Central memory CD8-positive, alpha-beta T cell (primary cell): ENCODE results near the gene CAPN14.

ENCODE experiments used
- ATAC-seq: fragments of 150-1000 bp; cut with Tn5 transposase; replicated peaks from 2 replicates; pipeline ENCODE4 v1.10.0; 2022; ENCODE audit warnings: mild to moderate bottlenecking, moderate FRiP score, moderate number of reproducible peaks; ENCODE audit not compliant: poor library complexity, severe bottlenecking; ENCODE audit errors: extremely low read depth
- DNase-seq, 2 donors: peaks; one replicate each; pipeline ENCODE4 v3.0.0; 2021; ENCODE audit warnings: low spot score in 2 of 2
- H3K27ac Mint-ChIP-seq: one replicate; pipeline ENCODE4 v1.8.0; 2022; ENCODE audit warnings: low read depth, mild to moderate bottlenecking, moderate library complexity, mixed read lengths
- H3K27me3 Mint-ChIP-seq: one replicate; pipeline ENCODE4 v1.8.0; 2022; ENCODE audit warnings: mixed read lengths
- H3K36me3 Mint-ChIP-seq: one replicate; pipeline ENCODE4 v1.8.0; 2022; ENCODE audit warnings: mild to moderate bottlenecking, moderate library complexity, mixed read lengths; ENCODE audit not compliant: insufficient read depth
- H3K4me1 Mint-ChIP-seq: one replicate; pipeline ENCODE4 v1.8.0; 2022; ENCODE audit warnings: mixed read lengths
- H3K4me3 Mint-ChIP-seq: one replicate; pipeline ENCODE4 v1.8.0; 2022; ENCODE audit warnings: mild to moderate bottlenecking, moderate library complexity, mixed read lengths
- H3K9me3 Mint-ChIP-seq: one replicate; pipeline ENCODE4 v1.8.0; 2022; ENCODE audit warnings: mixed read lengths

The CAPN14 gene

DNA sequence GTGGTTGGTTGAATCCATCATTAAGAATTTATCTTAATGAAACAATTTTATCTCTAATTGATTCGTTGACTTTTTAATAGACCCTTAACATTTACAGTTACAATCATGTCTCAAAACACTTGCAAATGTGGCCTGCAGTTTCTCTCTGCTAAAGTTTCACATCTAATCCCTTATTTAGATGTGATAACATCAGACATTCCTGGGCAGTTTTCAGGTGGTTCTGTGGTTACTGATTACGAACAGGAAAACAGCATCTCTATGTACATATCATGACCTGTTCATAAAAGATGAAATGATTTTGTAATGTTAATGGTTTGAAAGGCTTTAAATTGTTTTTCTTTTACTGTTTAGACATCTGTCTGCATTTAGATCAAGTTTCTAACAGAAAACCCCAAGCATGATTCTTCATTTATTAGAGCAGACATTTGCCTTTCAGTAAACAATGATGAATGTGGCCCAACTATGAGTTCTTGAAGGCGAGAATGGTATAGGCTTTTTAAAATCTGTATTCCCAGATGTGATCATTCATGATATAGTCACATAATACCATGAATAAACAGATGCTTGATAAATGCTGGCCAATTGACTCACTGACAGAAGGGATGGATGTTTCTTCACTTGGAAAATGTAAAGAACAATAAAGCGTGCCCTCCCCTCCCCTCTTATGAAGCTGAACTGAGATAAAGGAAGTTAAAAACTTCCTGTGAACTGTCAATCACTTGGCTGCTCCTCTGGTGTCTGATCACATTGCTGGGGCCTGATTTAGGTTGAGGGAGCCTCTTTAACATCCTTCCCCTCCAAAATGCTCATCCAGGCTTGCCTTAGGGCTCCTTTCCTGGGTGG is 3.5 kb downstream of the CAPN14 start:
- Mint-ChIP-seq H3K4me3 (no peak overlapping the region), H3K9me3 (no peaks in the 10 kb centered on the region), H3K27me3 (peaks cover 3% of the 10 kb centered on the region), H3K4me1 (no peaks in the 10 kb centered on the region), H3K36me3 (no peaks in the 10 kb centered on the region), H3K27ac (no peak overlapping the region)
- DNase-seq (no peak), ATAC-seq (no peak)

- Mint-ChIP-seq H3K4me3 (no peak overlapping the region), H3K4me1 (no peaks in the 10 kb centered on the region), H3K9me3 (no peaks in the 10 kb centered on the region), H3K27ac (no peak overlapping the region), H3K36me3 (no peaks in the 10 kb centered on the region), H3K27me3 (no peaks in the 10 kb centered on the region)
- DNase-seq (no peak), ATAC-seq (no peak)
Measured at GRCh38 chr2:31212659-31213600, 4.4 kb downstream of the CAPN14 start.

DNA sequence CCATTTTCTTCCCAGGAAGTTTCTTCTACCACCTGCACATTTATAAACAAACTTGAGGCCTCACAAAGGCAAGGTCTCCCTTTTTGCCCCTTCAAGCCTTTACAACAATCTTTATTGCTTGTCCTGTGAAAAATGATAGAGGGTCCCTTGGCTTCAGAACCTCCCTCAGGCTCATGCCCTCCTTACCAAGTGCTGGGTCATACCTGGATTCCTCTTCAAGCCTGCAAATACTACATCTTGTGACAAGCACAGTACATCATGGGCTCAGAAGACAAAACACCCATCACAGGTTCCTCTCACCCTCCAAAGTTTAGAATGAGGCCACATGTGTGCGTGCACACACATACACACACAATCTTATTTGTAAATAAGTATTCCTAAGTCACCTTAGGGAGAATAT is 9.1 kb downstream of the CAPN14 start:
- no peaks in the 10 kb centered on the region for H3K9me3 Mint-ChIP-seq
- H3K27ac Mint-ChIP-seq, result no peak overlapping the region

GRCh38 chr2:31207790-31208189 is 9.5 kb downstream of the CAPN14 start:
- Mint-ChIP-seq H3K27ac (no peak overlapping the region), H3K4me1 (no peaks in the 10 kb centered on the region), H3K36me3 (peaks cover 2% of the 10 kb centered on the region), H3K27me3 (no peaks in the 10 kb centered on the region), H3K9me3 (no peaks in the 10 kb centered on the region), H3K4me3 (no peak overlapping the region)
- no peak for DNase-seq
- no peak for ATAC-seq

More for the DNA sequence above, 9.1 kb downstream of the CAPN14 start:
- no peak for ATAC-seq
- H3K36me3 Mint-ChIP-seq, result peaks cover under 1% of the 10 kb centered on the region
- no peak overlapping the region for H3K4me3 Mint-ChIP-seq
- no peaks in the 10 kb centered on the region for H3K27me3 Mint-ChIP-seq
- H3K4me1 Mint-ChIP-seq, result no peaks in the 10 kb centered on the region
- no peak for DNase-seq

DNA sequence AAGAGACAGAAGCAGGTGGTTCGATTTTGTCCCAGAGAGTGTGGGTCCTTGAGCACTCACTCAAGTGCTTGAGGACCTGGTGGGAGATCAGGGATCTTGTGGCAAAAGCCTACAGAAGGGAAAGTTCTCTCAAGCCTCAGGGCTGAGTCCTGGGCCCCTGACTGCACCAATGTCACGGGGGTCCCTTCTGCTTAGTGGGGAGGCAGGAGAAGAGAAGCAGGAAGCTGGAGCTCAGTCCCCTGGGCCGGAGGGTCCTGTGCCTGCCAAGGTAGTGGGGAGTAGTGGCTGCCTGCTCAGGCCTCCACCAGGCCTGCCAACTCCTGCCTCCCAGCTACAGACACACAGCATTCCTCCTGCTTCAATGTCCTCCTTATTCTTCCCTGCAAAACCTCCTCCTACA is 11.7 kb downstream of the CAPN14 start:
- H3K36me3 Mint-ChIP-seq, result peaks cover 2% of the 10 kb centered on the region
- H3K4me1 Mint-ChIP-seq, result no peaks in the 10 kb centered on the region
- no peak overlapping the region for H3K27ac Mint-ChIP-seq
- DNase-seq (no peak), ATAC-seq (no peak)
- no peak overlapping the region for H3K4me3 Mint-ChIP-seq
- H3K9me3 Mint-ChIP-seq, result no peaks in the 10 kb centered on the region
- H3K27me3 Mint-ChIP-seq, result no peaks in the 10 kb centered on the region

GRCh38 chr2:31205186-31205585 is 12.1 kb downstream of the CAPN14 start:
- no peak overlapping the region for H3K27ac Mint-ChIP-seq
- H3K9me3 Mint-ChIP-seq, result no peaks in the 10 kb centered on the region
- H3K27me3 Mint-ChIP-seq, result no peaks in the 10 kb centered on the region
- DNase-seq, result no peak
- H3K4me1 Mint-ChIP-seq, result no peaks in the 10 kb centered on the region
- no peak overlapping the region for H3K4me3 Mint-ChIP-seq
- H3K36me3 Mint-ChIP-seq, result peaks cover 2% of the 10 kb centered on the region
- no peak for ATAC-seq

DNA sequence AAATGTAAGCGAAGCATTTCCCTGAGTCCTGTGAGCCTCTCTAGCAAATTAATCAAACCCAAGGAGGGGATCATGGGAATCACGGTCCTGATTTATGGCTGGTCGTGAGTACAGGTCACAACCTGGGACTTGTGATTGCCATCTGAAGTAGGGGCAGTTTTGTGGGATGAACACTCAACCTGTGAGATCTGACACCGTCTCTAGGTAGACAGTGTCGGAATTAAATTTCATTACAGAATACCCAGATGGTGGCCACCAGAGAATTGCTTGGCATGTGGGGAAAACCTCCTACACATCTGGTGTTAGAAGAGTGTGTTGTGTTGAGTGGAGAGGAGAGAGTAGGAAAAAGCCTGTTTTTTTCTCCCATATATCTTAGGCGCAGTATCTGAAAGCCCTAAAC is 12.5 kb downstream of the CAPN14 start:
- no peak for DNase-seq
- ATAC-seq, result no peak
- H3K9me3 Mint-ChIP-seq, result no peaks in the 10 kb centered on the region
- no peak overlapping the region for H3K27ac Mint-ChIP-seq
- H3K27me3 Mint-ChIP-seq, result no peaks in the 10 kb centered on the region
- H3K36me3 Mint-ChIP-seq, result peaks cover 2% of the 10 kb centered on the region
- H3K4me3 Mint-ChIP-seq, result no peak overlapping the region
- H3K4me1 Mint-ChIP-seq, result no peaks in the 10 kb centered on the region

DNA sequence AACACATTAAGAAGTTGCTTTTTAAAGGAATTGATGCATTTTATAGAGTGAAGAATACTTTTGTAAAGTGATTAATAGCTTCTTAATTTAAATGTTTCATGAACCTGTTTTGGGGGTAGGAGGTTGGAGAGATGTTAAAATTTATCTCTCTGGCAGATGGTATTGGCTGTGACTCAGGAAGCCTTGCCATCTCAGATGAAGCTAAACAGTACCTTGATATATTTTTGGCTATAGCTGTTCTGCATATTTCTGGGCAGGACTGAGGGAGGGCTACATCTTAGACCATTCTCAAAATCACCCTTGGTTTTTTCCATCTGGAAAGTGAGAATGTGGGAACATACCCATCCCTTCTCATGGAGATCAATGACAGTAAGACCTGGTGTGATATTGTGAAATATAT is 13.4 kb downstream of the CAPN14 start:
- Mint-ChIP-seq H3K4me3 (no peak overlapping the region), H3K36me3 (peaks cover 2% of the 10 kb centered on the region), H3K27me3 (no peaks in the 10 kb centered on the region), H3K27ac (no peak overlapping the region), H3K9me3 (peaks cover 2% of the 10 kb centered on the region), H3K4me1 (no peaks in the 10 kb centered on the region)
- no peak for ATAC-seq
- no peak for DNase-seq

DNA sequence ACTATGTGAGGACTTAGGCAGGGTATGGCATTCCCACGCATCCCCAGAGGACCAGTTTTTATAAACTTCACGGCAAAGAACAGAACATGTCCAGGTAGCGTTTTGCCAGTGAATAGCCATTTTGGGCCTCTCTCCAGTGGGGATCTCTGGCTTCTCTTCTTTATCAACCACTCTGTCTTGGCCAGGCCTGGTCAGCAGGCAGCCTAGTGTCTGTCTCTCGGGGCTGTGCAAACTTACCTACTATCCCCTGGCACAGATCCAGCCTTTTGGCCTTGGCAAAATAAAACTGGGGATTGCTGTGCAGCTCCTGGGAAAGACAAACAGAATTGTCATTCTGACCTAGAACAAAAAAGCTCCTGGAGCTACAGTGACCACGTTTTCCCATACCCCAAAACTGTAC is 14.5 kb downstream of the CAPN14 start:
- Mint-ChIP-seq H3K9me3 (peaks cover 4% of the 10 kb centered on the region), H3K36me3 (peaks cover 2% of the 10 kb centered on the region)

GRCh38 chr2:31202041-31202440 is 15.3 kb downstream of the CAPN14 start:
- DNase-seq, result no peak
- no peaks in the 10 kb centered on the region for H3K4me1 Mint-ChIP-seq
- H3K9me3 Mint-ChIP-seq, result peaks cover 4% of the 10 kb centered on the region
- H3K4me3 Mint-ChIP-seq, result no peak overlapping the region
- no peaks in the 10 kb centered on the region for H3K27me3 Mint-ChIP-seq
- ATAC-seq, result no peak
- no peak overlapping the region for H3K27ac Mint-ChIP-seq
- peaks cover 2% of the 10 kb centered on the region for H3K36me3 Mint-ChIP-seq

More for the DNA sequence above, 14.5 kb downstream of the CAPN14 start:
- no peak for ATAC-seq
- no peaks in the 10 kb centered on the region for H3K27me3 Mint-ChIP-seq
- no peak for DNase-seq
- no peak overlapping the region for H3K4me3 Mint-ChIP-seq
- H3K4me1 Mint-ChIP-seq, result no peaks in the 10 kb centered on the region
- no peak overlapping the region for H3K27ac Mint-ChIP-seq

- Mint-ChIP-seq H3K27ac (no peak overlapping the region), H3K9me3 (peaks cover 4% of the 10 kb centered on the region), H3K4me3 (no peak overlapping the region), H3K36me3 (peaks cover 2% of the 10 kb centered on the region), H3K4me1 (no peaks in the 10 kb centered on the region), H3K27me3 (no peaks in the 10 kb centered on the region)
- ATAC-seq, result no peak
- no peak for DNase-seq
Measured at GRCh38 chr2:31200972-31201371, 16.3 kb downstream of the CAPN14 start.

DNA sequence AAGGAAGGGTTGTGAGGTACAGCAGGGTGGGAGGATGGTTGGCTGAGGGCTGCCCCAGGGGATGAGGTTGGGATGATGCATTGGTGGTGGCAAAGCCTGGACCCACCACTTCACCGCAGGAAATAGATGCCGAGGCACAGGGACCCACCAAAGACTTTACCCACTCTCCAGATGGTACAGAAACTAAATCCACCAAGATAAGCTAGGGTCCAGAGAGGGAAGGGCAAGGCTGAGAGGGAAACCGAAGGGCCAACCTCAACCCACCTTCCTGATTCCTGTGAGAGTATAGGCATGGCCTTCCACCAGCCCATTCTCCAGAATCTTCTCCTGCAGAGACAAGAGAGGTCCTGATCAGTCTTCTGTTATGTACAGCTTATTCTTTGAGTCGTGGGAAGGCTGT is 18.1 kb downstream of the CAPN14 start:
- H3K4me3 Mint-ChIP-seq, result no peak overlapping the region
- DNase-seq (no peak), ATAC-seq (no peak)
- no peaks in the 10 kb centered on the region for H3K4me1 Mint-ChIP-seq
- H3K36me3 Mint-ChIP-seq, result peaks cover 2% of the 10 kb centered on the region
- peaks cover 4% of the 10 kb centered on the region for H3K9me3 Mint-ChIP-seq
- H3K27me3 Mint-ChIP-seq, result no peaks in the 10 kb centered on the region
- H3K27ac Mint-ChIP-seq, result no peak overlapping the region

DNA sequence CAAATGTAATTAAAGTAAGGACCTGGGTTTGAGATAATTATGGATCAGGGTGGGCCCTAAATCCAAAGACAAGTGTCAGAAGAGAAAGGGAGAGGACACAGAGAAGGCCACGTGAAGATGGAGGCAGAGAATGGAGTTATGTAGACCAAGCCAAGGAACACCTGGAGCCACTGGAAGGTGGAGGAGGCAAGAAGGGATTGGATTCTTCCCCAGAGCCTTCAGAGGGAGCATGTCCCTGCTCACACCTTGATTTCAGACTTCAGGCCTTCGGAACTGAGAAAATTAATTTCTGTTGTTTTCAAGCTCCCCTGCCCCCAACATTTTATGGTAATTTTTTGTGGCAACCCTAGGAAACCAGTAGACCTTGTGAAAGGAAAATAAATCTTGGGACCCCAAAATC is 19.6 kb downstream of the CAPN14 start:
- no peak overlapping the region for H3K27ac Mint-ChIP-seq
- DNase-seq (no peak), ATAC-seq (no peak)
- no peaks in the 10 kb centered on the region for H3K4me1 Mint-ChIP-seq
- no peaks in the 10 kb centered on the region for H3K27me3 Mint-ChIP-seq
- no peak overlapping the region for H3K4me3 Mint-ChIP-seq
- no peaks in the 10 kb centered on the region for H3K36me3 Mint-ChIP-seq
- H3K9me3 Mint-ChIP-seq, result peaks cover 4% of the 10 kb centered on the region
